CD14-positive monocyte (primary cell): ENCODE data around the gene TENT4B. TPM values are rescaled to one million over a fixed set of nuclear protein-coding genes. Genes with fewer than 3 reads are reported as not detected.

Source experiments
- DNase-seq, 3 donors: peaks; one replicate each; pipeline ENCODE4 v3.0.0-alpha.2; 2011 to 2022
- H2AFZ ChIP-seq: 2 replicates; pipeline ENCODE4 v1.6.0; 2012; ENCODE audit warnings: mild to moderate bottlenecking, low read depth, low read length, inconsistent platforms; ENCODE audit not compliant: insufficient read depth, poor library complexity, severe bottlenecking
- H3K27ac ChIP-seq, 2 donors: 1 replicate in 1 of 2; 2 replicates in 1 of 2; pipeline ENCODE4 v1.5.1; 2012 to 2013; ENCODE audit warnings: low read length in 2 of 2, control low read depth in 1 of 2, inconsistent platforms in 1 of 2, low read depth in 1 of 2, mild to moderate bottlenecking in 1 of 2
- H3K27me3 ChIP-seq, 2 donors: one replicate each; pipeline versions ENCODE4 v1.6.0 to v1.6.1; 2011 to 2013; ENCODE audit warnings: low read length in 2 of 2; ENCODE audit not compliant: control insufficient read depth in 2 of 2, insufficient read depth in 2 of 2
- H3K36me3 ChIP-seq, 2 donors: replicated peaks in 1 of 2; 1 replicate in 1 of 2; 2 replicates in 1 of 2; pipeline versions ENCODE4 v1.5.1 to v1.6.1; 2012 to 2013; ENCODE audit warnings: low read length in 2 of 2, control low read depth in 1 of 2, inconsistent platforms in 1 of 2, mild to moderate bottlenecking in 1 of 2; ENCODE audit not compliant: insufficient read depth in 2 of 2, control insufficient read depth in 1 of 2
- H3K4me1 ChIP-seq, 2 donors: 1 replicate in 1 of 2; 2 replicates in 1 of 2; pipeline versions ENCODE4 v1.5.1 to v1.6.1; 2012 to 2013; ENCODE audit warnings: low read length in 2 of 2, control low read depth in 1 of 2, inconsistent platforms in 1 of 2, mild to moderate bottlenecking in 1 of 2, moderate library complexity in 1 of 2; ENCODE audit not compliant: insufficient read depth in 2 of 2, control insufficient read depth in 1 of 2
- H3K4me2 ChIP-seq: replicated peaks from 2 replicates; pipeline ENCODE3; 2012; ENCODE audit warnings: low read length, moderate library complexity, mild to moderate bottlenecking; ENCODE audit not compliant: poor library complexity, severe bottlenecking; ENCODE audit errors: extremely low read depth
- H3K4me3 ChIP-seq, 3 experiments: fragments of 200-600 bp in 1 of 3; sonication (generic) in 1 of 3; replicated peaks in 1 of 3; 1 replicate in 2 of 3; 2 replicates in 1 of 3; pipeline ENCODE4 v1.5.1; 2011 to 2013; ENCODE audit warnings: low read length in 3 of 3, mild to moderate bottlenecking in 3 of 3, control low read depth in 2 of 3, low read depth in 2 of 3, inconsistent platforms in 1 of 3, moderate library complexity in 1 of 3
- H3K79me2 ChIP-seq: 2 replicates; pipeline ENCODE4 v1.6.0; 2012; ENCODE audit warnings: mild to moderate bottlenecking, control low read depth, inconsistent platforms, low read length, moderate library complexity; ENCODE audit not compliant: insufficient read depth
- H3K9ac ChIP-seq: 2 replicates; pipeline ENCODE4 v1.6.0; 2017; ENCODE audit warnings: low read length, mild to moderate bottlenecking; ENCODE audit not compliant: insufficient read depth, poor library complexity, severe bottlenecking
- H3K9me3 ChIP-seq, 2 donors: replicated peaks in 1 of 2; 1 replicate in 1 of 2; 2 replicates in 1 of 2; pipeline versions ENCODE4 v1.5.1 to v1.6.1; 2012 to 2013; ENCODE audit warnings: low read length in 2 of 2, control low read depth in 1 of 2; ENCODE audit not compliant: control insufficient read depth in 1 of 2, insufficient read depth in 1 of 2
- H4K20me1 ChIP-seq: 2 replicates; pipeline ENCODE4 v1.6.0; 2012; ENCODE audit warnings: mild to moderate bottlenecking, low read length, control low read depth, moderate library complexity; ENCODE audit not compliant: insufficient read depth
- H3K27ac Mint-ChIP-seq, 7 donors: one replicate each; pipeline ENCODE4 v1.8.0; 2020; ENCODE audit warnings: mild to moderate bottlenecking in 7 of 7, mixed read lengths in 7 of 7, moderate library complexity in 6 of 7, inconsistent platforms in 2 of 7
- H3K27me3 Mint-ChIP-seq, 3 donors: one replicate each; pipeline ENCODE4 v1.8.0; 2021 to 2022; ENCODE audit warnings: low read depth in 3 of 3, mild to moderate bottlenecking in 3 of 3, mixed read lengths in 3 of 3, moderate library complexity in 3 of 3, inconsistent platforms in 1 of 3
- H3K36me3 Mint-ChIP-seq, 2 donors: one replicate each; pipeline ENCODE4 v1.8.0; 2020; ENCODE audit warnings: mixed read lengths in 2 of 2, inconsistent platforms in 1 of 2, mild to moderate bottlenecking in 1 of 2
- H3K4me1 Mint-ChIP-seq: one replicate; pipeline ENCODE4 v1.8.0; 2020; ENCODE audit warnings: mild to moderate bottlenecking, mixed read lengths
- H3K4me3 Mint-ChIP-seq, 2 donors: one replicate each; pipeline ENCODE4 v1.8.0; 2020; ENCODE audit warnings: mild to moderate bottlenecking in 2 of 2, mixed read lengths in 2 of 2, moderate library complexity in 1 of 2
- H3K9me3 Mint-ChIP-seq, 7 donors: one replicate each; pipeline ENCODE4 v1.8.0; 2020 to 2022; ENCODE audit warnings: mixed read lengths in 7 of 7, mild to moderate bottlenecking in 6 of 7, moderate library complexity in 6 of 7, inconsistent platforms in 2 of 7
- CTCF ChIP-seq: fragments of 200-600 bp; IDR thresholded peaks from one replicate; pipeline ENCODE4 v1.8.0; 2022; ENCODE audit warnings: antibody characterized with exemption, mild to moderate bottlenecking
- WGBS: methylation state at CpG from one replicate; pipeline ENCODE4 v1.1.5; 2013; ENCODE audit warnings: missing lambda C conversion rate; ENCODE audit not compliant: insufficient coverage; 5-methylcytosine and 5-hydroxymethylcytosine counted together
- intact Hi-C, 2 donors: fragments of 100-400 bp; cut with micrococcal nuclease; formaldehyde crosslinking; loops; one replicate each; pipeline versions ENCODE4 v1.15.0 to v1.15.1; 2023
- polyA plus RNA-seq, 3 donors: library from polyadenylated mRNA; depleted of rRNA in 1 of 3; unstranded in 2 of 3; stranded (reverse) in 1 of 3; fragments of 300-500 nt in 2 of 3; fragments of >200 nt in 1 of 3; fragmentation: Illumina TruSeq in 2 of 3; gene quantifications; 1 replicate in 2 of 3; 2 replicates in 1 of 3; pipeline ENCODE4 v1.2.3, GENCODE V29; 2012 to 2021

The TENT4B gene
- polyA plus RNA-seq, 3 donors, result 1.4 to 9.0 (median 1.7) TPM

DNA sequence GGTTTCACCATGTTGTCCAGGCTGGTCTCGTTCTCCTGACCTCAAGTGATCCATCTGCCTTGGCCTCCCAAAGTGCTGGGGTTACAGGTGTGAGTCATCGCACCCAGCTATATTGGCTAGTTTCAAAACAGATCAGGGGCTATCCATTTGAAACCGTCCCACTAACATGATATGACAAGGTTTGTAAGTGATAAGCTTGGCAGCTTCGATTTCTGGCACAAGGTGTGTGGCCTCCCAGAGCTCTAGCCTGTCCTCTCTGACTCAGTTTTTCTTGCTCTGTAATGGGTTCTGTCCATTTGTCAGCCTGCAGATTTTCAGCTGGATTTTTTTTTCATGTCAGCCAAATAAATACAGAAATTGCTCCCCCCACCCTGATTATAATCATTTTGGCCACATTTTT is 31.8 kb upstream of the TENT4B start:
- Histone ChIP-seq H3K4me2 (no peak overlapping the region), H3K79me2 (no peaks in the 10 kb centered on the region), H3K4me3 (no peak overlapping the region), H2AFZ (no peak overlapping the region), H3K27ac (no peak overlapping the region), H3K27me3 (no peaks in the 10 kb centered on the region), H3K9me3 (no peaks in the 10 kb centered on the region), H3K36me3 (no peaks in the 10 kb centered on the region), H3K4me1 (no peaks in the 10 kb centered on the region), H3K9ac (no peak overlapping the region), H4K20me1 (no peaks in the 10 kb centered on the region)
- Mint-ChIP-seq H3K4me1 (no peaks in the 10 kb centered on the region), H3K36me3 (no peaks in the 10 kb centered on the region), H3K27me3 (peaks cover 4 to 6% (median 5%) of the 10 kb centered on the region in 3 donors), H3K9me3 (peaks cover 0 to 3% (median 0%) of the 10 kb centered on the region in 7 donors), H3K27ac (peak overlapping the region in 1 of 7 donors; percentile 48), H3K4me3 (no peak overlapping the region)
- intact Hi-C loops, result no loop called here
- TF ChIP-seq CTCF, result no peak
- DNase-seq, result no peak
- WGBS, result 75% methylated on average over 2 of the region's 4 CpGs

DNA sequence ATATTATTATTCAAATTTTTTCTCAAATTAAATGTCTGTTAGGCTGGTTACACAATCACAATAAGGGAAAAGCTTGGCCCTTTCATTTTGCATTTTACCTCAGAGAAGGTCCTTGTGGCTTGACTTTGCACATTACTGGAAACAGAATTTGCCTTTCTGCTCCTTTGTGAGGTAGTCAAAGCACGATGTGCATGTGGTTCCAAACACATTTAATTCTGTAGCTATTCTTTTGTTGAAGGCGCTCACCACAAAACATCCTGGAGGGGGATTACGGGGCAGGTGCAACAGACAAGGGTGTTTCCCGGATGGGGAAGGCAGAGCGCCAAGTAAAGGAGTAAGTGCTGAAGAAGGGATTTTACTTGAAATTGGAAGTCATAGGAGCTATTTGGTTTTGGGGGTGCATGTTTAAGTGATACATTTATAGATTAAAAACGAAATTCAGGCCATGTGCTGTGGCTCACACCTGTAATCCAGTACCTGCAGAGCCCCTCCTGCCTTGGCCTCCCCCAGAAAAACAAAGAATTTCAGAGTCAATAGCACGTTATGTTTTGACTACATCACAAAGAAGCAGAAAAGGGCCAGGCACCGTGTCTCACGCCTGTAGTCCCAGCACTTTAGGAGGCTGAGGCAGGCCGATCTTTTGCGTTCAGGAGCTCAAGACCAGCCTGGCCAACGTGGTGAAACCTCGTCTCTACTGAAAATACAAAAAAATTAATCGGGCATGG is 31.2 kb upstream of the TENT4B start:
- WGBS, result 95% methylated on average over 12 of the region's 14 CpGs
- Histone ChIP-seq H3K27ac (no peak overlapping the region), H3K36me3 (no peaks in the 10 kb centered on the region), H3K4me3 (no peak overlapping the region), H3K79me2 (no peaks in the 10 kb centered on the region), H2AFZ (no peak overlapping the region), H4K20me1 (no peaks in the 10 kb centered on the region), H3K9ac (no peak overlapping the region), H3K9me3 (no peaks in the 10 kb centered on the region), H3K4me2 (no peak overlapping the region), H3K27me3 (no peaks in the 10 kb centered on the region), H3K4me1 (no peaks in the 10 kb centered on the region)
- no peak for DNase-seq
- peaks cover 4 to 6% (median 4%) of the 10 kb centered on the region in 3 donors for H3K27me3 Mint-ChIP-seq
- peaks cover 0 to 3% (median 0%) of the 10 kb centered on the region in 7 donors for H3K9me3 Mint-ChIP-seq
- no peak overlapping the region for H3K4me3 Mint-ChIP-seq
- intact Hi-C loops, result no loop called here
- H3K36me3 Mint-ChIP-seq, result no peaks in the 10 kb centered on the region
- no peaks in the 10 kb centered on the region for H3K4me1 Mint-ChIP-seq
- TF ChIP-seq CTCF, result no peak
- H3K27ac Mint-ChIP-seq, result no peak overlapping the region
